ENCODE results near the gene SELENOM. TPM values are rescaled to one million over a fixed set of nuclear protein-coding genes. Genes with fewer than 3 reads are reported as not detected.

Gene SELENOM
- total and polyA plus RNA-seq, 7 donors: 23.6 to 68.2 (median 48.0) TPM

DNA sequence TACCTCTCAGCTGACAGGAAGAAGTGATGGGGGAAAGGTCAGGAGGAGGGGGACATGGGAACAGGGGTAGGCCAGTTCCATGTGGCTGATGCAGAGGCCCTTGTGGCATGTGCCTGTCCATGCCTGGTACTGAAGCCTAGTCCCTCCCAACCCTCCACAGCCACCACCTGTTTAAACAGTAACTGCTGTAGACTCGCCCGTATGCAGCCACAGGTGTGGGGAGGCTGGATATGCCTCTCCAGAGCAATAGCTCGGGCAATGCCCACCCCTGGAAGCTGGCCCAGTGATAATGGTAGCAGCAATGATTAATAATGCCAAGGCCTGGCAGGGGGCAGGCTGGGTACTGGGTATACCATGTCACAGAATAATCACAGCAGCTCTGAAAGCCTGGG, 24.0 kb downstream of the SELENOM start:
- Histone ChIP-seq H3K27ac (peak overlapping the region; percentile 94), H3K36me3 (ENCODE audit: insufficient read depth in 1 of 2, low read depth in 1 of 2) (peaks cover 0 to 8% of the 10 kb centered on the region in 2 donors), H3K27me3 (ENCODE audit: insufficient read depth in 3 of 3, low read length in 2 of 3) (no peaks in the 10 kb centered on the region), H3K9me3 (no peaks in the 10 kb centered on the region), H3K4me3 (peak overlapping the region; percentile 89), H3K4me1 (peaks cover 30% of the 10 kb centered on the region)
- no peak for ATAC-seq
- 42 to 88% (median 65%) methylated on average over 3 of the region's 3 CpGs for WGBS, 3 donors
- peak in 1 of 2 donors; percentile 14 for DNase-seq
- intact Hi-C loops (cut with DNase I): loop anchor here (2.0 to 10.0 kb wide), 4 partner anchors 39 to 151 kb away; partner anchors contain the start of genes MORC2 (in 1 of the 2) and TUG1 (in 1 of the 2)
- TF ChIP-seq, protein P1, sequence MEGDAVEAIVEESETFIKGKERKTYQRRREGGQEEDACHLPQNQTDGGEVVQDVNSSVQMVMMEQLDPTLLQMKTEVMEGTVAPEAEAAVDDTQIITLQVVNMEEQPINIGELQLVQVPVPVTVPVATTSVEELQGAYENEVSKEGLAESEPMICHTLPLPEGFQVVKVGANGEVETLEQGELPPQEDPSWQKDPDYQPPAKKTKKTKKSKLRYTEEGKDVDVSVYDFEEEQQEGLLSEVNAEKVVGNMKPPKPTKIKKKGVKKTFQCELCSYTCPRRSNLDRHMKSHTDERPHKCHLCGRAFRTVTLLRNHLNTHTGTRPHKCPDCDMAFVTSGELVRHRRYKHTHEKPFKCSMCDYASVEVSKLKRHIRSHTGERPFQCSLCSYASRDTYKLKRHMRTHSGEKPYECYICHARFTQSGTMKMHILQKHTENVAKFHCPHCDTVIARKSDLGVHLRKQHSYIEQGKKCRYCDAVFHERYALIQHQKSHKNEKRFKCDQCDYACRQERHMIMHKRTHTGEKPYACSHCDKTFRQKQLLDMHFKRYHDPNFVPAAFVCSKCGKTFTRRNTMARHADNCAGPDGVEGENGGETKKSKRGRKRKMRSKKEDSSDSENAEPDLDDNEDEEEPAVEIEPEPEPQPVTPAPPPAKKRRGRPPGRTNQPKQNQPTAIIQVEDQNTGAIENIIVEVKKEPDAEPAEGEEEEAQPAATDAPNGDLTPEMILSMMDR (IDR thresholded peaks at IDR 0.05): no peak

DNA sequence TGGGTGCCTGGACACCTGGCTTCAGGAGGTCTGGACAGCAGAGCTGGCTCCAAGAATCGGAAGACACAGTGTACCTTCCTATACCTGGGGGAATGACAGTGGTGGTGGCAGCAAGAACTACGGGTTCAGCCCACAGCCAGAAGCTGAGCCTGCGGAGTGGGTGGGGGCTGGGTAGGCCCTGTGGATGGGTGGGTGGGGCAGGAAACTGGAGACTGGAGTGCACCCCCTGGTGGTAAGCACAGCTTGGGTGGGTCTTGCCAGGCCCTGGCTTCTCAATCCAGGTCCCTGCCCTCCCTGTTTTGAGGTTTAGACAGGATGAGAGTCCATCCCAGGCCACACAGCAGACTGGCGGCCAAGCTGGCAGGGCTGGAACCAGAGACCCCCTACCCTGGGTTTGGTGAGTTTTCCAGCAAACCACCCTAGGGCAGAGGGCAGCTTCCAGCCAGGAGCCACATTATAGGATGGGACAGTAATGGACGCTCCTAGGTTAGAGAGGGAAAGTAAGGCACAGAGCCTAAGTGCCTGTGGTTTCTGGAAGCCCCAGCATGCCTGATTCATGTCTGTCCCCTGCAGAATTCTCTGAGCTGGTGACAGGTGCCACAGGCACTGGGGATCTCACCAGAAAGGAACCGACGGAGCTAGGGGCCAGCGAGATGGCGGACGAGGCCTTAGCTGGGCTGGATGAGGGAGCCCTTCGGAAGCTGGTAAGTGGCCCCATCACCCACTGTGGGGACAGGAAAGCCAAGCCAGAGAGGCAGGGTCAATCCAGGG, 24.6 kb downstream of the SELENOM start:
- Histone ChIP-seq H3K4me1 (peaks cover 30% of the 10 kb centered on the region), H3K9me3 (no peaks in the 10 kb centered on the region), H3K4me3 (peak overlapping the region; percentile 89), H3K27ac (peak overlapping the region; percentile 94), H3K36me3 (ENCODE audit: insufficient read depth in 1 of 2, low read depth in 1 of 2) (peaks cover 0 to 3% of the 10 kb centered on the region in 2 donors), H3K27me3 (ENCODE audit: insufficient read depth in 3 of 3, low read length in 2 of 3) (no peaks in the 10 kb centered on the region)
- TF ChIP-seq, protein P1 (IDR thresholded peaks at IDR 0.05): peak; percentile 55
- WGBS, 3 donors: 63 to 65% (median 65%) methylated on average over 11 of the region's 11 CpGs
- peak; percentile 67 to 83 for DNase-seq
- intact Hi-C loops (cut with DNase I): loop anchor here (2.0 to 10.0 kb wide), 4 partner anchors 38 to 152 kb away; partner anchors contain the start of genes MORC2 (in 1 of the 2) and TUG1 (in 1 of the 2)
- peak; percentile 15 to 50 (median 24) for ATAC-seq

DNA sequence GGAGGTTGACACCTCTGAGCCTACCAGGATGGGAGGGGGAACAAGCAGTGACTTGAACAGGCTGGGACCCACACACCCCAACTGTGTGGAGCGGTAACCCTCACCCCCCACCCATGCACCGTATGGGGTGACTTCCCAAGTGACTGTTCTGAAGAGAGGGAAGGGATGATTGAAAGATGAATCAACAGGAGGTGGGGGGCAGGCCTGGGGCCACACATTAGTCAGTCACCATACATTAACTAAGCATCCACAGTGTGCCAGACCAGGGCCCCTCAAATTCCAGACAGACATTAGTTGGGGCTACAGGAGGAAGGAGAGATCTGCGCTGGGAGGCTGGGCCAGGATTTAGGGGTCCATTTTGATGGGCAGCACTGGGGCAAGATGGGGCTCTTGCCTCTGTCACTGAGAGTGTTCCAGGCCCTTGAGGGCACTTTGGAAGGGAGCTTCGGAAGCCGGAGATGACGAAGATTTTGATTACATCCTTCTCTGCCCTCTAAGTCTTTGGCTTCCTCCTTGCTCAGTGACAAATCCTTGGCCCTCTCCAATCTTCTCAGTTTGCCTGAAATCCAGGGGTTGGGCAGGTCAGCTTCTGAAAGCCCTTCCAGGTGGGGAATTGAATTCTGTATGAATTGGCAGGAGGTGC, 25.3 kb downstream of the SELENOM start:
- Histone ChIP-seq H3K4me1 (peaks cover 27% of the 10 kb centered on the region), H3K27me3 (ENCODE audit: insufficient read depth in 3 of 3, low read length in 2 of 3) (no peaks in the 10 kb centered on the region), H3K36me3 (ENCODE audit: insufficient read depth in 1 of 2, low read depth in 1 of 2) (no peaks in the 10 kb centered on the region), H3K9me3 (no peaks in the 10 kb centered on the region), H3K4me3 (peak overlapping the region; percentile 89), H3K27ac (peak overlapping the region; percentile 94)
- TF ChIP-seq, protein P1 (IDR thresholded peaks at IDR 0.05): no peak
- ATAC-seq: no peak
- peak in 1 of 2 donors; percentile 12 for DNase-seq
- WGBS, 3 donors: 50 to 74% (median 57%) methylated on average over 6 of the region's 6 CpGs
- intact Hi-C loops (cut with DNase I): loop anchor here (2.0 to 10.0 kb wide), 4 partner anchors 37 to 153 kb away; partner anchors contain the start of genes MORC2 (in 1 of the 2) and TUG1 (in 1 of the 2)

DNA sequence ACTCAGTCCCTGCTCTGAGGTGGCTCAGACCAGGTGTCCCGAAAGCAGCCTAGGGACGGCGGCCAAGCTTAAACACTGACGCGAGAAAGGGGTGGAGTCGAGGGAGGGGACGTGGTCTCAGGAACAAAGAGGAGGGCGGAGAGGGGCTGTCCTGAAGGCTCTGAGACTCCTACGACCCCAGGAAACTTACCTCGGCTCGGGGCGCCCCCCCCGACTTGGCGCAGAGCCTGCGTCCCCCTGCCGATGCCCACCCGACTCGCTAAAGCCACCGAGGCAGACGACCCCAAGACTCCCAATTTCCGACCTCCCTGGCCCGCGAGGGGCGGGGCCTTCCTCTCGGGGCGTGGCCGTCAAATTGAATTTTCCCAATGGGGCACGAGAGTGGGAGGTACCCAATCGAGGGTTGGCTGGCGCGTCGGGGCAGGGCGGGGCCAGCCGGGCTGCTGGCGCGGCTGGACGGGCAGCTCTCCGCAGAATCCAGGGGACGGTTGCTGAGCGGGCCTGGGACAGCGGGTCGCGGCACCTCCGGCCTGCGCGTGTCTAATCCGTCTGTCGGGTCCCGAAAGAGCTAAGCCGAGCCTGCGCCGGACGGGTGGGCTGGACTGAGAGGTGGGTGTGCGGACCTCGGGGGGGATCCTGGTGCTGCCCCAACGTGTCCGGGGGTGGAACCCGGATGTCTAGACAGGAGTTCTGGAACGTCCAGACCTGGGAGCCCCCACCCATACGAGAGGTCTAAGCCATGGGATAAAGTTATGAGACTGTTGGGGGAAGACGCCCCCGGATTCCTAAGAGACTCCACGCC, 26.3 kb downstream of the SELENOM start, which contains the start of gene SMTN:
TSS of gene SMTN (plus strand) at position 471 of the 802 bp plus-strand sequence. CDS start 1,941 bp downstream, outside the sequence.
- Histone ChIP-seq H3K4me3 (peak within 1 kb of the TSS; percentile 89), H3K27ac (peak within 1 kb of the TSS; percentile 94), H3K36me3 (ENCODE audit: insufficient read depth in 1 of 2, low read depth in 1 of 2) (no peaks in the 10 kb centered on the region), H3K4me1 (peaks cover 27% of the 10 kb centered on the region), H3K9me3 (no peaks in the 10 kb centered on the region), H3K27me3 (ENCODE audit: insufficient read depth in 3 of 3, low read length in 2 of 3) (no peaks in the 10 kb centered on the region)
- peak; percentile 80 to 85 (median 82) for ATAC-seq
- intact Hi-C loops (cut with DNase I): loop anchor here in 1 of 2 donors (5.0 to 10.0 kb wide), 2 partner anchors 134 to 154 kb away; no protein-coding TSS in a partner anchor
- TF ChIP-seq, protein P1 (IDR thresholded peaks at IDR 0.05): no peak
- peak; percentile 92 to 95 for DNase-seq
- WGBS, 3 donors: 1% methylated on average over 60 to 63 of the region's 63 CpGs

Measured in psoas muscle (tissue), 8 donors.